GM10847 (cell line): ENCODE results near the gene GRM7.

Experiments used
- POLR2A ChIP-seq: IDR thresholded peaks from 2 replicates; pipeline ENCODE4 v1.6.1; 2011; ENCODE audit not compliant: insufficient read length; ENCODE audit errors: extremely low read depth

The GRM7 gene

GRCh38 chr3:7663771-7664170 is 802.9 kb downstream of the GRM7 start:
- no peak for TF ChIP-seq POLR2A

- TF ChIP-seq POLR2A: no peak
Observed at GRCh38 chr3:7667774-7668173, 806.9 kb downstream of the GRM7 start.

- no peak for TF ChIP-seq POLR2A
Observed at GRCh38 chr3:7669641-7670040, 808.7 kb downstream of the GRM7 start.

- TF ChIP-seq POLR2A: no peak
Observed at GRCh38 chr3:7678521-7678920, 817.6 kb downstream of the GRM7 start.

- TF ChIP-seq POLR2A: no peak
Observed at GRCh38 chr3:7682822-7683229, 821.9 kb downstream of the GRM7 start.

- no peak for TF ChIP-seq POLR2A
Observed at GRCh38 chr3:7683426-7683825, 822.5 kb downstream of the GRM7 start.

- no peak for TF ChIP-seq POLR2A
Observed at GRCh38 chr3:7684182-7684715, 823.3 kb downstream of the GRM7 start.

GRCh38 chr3:7687428-7688147 is 826.7 kb downstream of the GRM7 start:
- TF ChIP-seq POLR2A: no peak

- no peak for TF ChIP-seq POLR2A
Observed at GRCh38 chr3:7692866-7693265, 832.0 kb downstream of the GRM7 start.

- TF ChIP-seq POLR2A: no peak
Observed at GRCh38 chr3:7693976-7694375, 833.1 kb downstream of the GRM7 start.

GRCh38 chr3:7695049-7695448 is 834.1 kb downstream of the GRM7 start:
- TF ChIP-seq POLR2A: no peak

GRCh38 chr3:7696320-7696719 is 835.4 kb downstream of the GRM7 start:
- TF ChIP-seq POLR2A: no peak

- TF ChIP-seq POLR2A: no peak
Observed at GRCh38 chr3:7697548-7697947, 836.6 kb downstream of the GRM7 start.

- TF ChIP-seq POLR2A: no peak
Observed at GRCh38 chr3:7700539-7700938, 839.6 kb downstream of the GRM7 start.

GRCh38 chr3:7700977-7701376 is 840.1 kb downstream of the GRM7 start:
- TF ChIP-seq POLR2A: no peak

GRCh38 chr3:7707187-7707586 is 846.3 kb downstream of the GRM7 start:
- no peak for TF ChIP-seq POLR2A
